GM21515 (cell line): ENCODE measurements around the gene HK1.

Experiments
- ATAC-seq: cut with Tn5 transposase; IDR thresholded peaks from one replicate; pipeline ENCODE4 v1.9.1; 2021; ENCODE audit not compliant: unreplicated experiment

The HK1 gene

DNA sequence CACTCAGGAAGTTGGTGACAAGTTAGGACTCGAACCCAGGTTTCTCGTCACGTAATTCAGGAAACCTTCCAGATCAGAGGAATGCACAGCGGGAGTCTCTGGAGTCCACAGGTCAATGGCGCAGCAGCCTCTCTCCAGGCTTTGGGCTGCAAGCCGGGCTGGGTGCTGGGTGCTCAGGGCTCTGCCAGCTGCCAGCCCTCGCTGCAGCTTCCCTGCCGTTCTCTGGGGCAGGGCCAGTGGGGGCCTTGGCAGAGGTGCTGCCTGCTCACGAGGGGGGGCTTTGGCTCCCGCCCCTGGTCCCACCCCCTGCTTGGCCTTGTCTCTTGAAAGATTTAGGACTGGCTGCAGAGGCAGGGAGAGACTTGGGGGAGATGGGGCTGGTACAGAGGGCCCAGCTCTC is 138.4 kb downstream of the HK1 start, which contains the start of gene TACR2:
TSS of gene TACR2 (minus strand) at position 224 of the 400 bp plus-strand sequence. CDS start 595 bp downstream, outside the sequence.
- ATAC-seq = no peak

GRCh38 chr10:69417542-69417941 is 139.2 kb downstream of the HK1 start:
- ATAC-seq = no peak

DNA sequence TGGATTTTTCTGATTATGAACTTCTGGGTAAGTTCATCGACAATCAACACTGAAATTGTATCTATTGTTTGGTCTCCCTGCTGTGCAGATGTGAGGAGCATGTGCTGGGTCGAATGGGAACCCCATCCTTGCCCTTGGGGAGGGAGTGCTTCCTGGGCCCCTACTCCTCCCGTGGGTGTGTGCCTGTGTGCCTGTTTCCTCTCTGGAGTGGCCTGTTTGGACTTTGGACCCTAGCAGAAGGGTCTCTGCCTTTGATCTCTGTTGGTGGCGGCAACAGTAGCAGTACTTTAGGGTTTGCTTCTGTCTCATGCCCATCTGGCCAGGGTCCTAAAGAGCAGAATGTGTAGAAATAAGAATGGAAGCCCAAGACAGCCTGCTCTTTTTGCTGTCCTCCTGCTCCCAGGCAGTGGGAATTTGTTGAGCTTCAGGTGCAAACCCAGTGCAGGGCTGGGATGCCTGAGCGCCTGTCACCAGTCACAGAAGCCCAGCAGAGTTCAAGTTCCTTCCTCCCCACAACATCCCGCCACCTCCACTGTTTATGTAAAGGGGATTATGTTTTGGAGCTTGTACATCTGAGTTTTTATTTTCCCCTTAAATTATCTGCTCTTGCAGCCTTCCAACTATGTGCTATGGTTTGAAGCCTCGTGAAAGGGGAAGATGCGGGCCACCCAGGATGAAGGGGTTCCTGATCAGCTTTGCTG is 139.9 kb downstream of the HK1 start:
- ATAC-seq = no peak

DNA sequence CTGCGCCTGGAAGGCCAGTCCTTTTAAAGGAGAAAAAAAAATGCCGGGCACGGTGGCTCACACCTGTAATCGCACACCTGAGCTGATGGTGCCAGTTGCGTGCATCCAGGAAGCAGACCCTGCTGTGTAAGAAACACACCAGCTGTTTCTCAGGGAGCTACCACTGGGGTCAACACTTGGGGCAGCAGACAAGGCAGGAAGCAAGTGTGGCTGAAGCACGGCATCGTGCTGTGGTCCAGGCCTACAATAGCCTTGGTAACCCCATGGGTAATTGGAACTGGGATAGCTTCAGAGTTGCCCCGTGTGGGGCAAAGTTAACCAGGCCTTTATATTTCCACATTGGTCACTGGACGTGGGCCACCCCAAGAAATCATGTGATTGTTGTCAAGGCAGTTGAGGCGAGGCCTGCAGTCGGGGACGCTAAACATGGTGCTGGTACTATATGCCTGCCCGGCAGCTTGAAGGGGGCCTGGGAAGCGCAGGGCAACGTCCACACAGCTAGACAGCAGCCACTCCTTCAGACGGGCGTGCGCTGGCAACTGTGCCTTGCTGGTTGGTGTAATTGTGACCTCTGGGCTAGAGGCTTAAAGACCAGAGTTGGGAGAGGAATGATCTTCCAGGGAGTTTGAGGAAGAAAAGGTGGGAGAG is 140.9 kb downstream of the HK1 start:
- no peak for ATAC-seq

- no peak for ATAC-seq
These were observed 141.4 kb downstream of the HK1 start for GRCh38 chr10:69419744-69420126.

GRCh38 chr10:69421611-69422308 is 143.5 kb downstream of the HK1 start:
- ATAC-seq = no peak

- ATAC-seq = no peak
These were observed 144.4 kb downstream of the HK1 start for GRCh38 chr10:69422676-69423075.

DNA sequence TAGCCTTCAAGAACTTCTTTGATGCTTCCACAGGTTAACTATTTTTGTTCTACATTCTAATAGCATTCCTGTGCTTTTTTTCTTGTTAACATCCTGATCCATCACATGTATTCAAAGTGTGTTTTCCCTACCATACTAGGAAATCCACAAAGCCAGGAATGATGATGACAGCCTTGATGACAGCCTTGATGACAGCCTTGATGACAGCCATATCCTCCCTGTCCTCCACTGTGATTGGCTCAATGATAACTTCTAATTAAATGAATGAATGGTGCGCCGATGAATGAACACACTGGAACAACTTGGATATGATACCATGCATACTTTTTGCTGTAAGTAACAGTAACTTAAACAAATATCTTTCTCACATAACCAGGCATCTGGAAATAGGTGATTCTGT is 146.7 kb downstream of the HK1 start:
- no peak for ATAC-seq

DNA sequence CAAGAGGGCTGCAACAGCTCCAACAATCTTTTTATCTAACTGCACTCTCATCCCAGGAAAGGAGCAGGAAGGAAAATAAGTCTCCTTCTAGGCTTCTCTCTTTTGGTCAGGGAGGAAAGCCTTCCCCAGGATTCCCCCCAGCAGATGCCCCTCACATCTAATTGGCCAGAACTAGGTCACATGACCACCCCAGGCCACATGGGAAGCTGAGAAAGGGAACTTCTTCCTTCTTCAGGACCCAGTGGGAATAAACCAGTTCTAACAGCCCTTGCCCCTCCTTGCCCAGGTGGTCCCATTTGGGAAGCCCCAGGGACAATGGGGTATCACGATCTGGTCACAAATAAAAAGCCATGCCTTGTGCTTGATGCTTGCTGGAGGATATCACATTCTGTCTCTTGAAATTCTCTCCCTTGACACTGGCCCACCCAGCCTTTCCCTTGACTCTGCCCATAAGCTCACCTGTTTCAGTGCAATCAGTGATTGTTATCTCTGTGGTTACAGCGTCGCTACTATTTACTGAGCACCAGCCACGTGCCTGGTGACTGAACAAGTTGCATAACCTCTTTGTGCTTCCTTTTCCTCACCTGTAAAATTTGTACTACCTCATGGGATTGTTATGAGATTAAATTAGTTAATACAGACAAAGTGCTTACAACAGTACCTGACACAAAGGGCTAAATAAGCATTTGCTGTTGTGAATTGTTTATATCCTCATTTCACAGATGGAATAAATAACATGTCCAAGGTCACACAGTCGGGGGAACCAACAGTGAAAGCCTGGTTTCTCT is 147.4 kb downstream of the HK1 start:
- ATAC-seq = no peak

GRCh38 chr10:69426376-69426727 is 148.1 kb downstream of the HK1 start:
- ATAC-seq = no peak

GRCh38 chr10:69428165-69428564 is 149.9 kb downstream of the HK1 start:
- no peak for ATAC-seq

DNA sequence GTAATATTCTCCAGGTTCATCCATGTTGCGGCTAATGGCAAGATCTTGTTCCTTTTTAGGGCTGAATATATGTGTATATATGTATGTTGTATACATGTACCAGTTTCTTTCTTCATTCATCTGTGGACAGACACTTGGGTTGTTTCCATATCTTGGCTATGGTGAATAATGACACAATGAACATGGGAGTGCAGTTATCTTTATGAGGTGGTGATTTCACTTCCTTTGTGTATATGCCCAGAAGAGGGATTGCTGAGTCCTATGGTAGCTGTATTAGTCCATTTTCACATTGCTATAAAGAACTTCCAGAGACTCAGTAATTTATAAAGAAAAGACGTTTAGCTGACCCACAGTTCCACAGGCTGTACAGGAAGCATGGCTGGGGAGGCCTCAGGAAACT is 155.9 kb downstream of the HK1 start:
- ATAC-seq = no peak

- no peak for ATAC-seq
These were observed 156.6 kb downstream of the HK1 start for GRCh38 chr10:69434926-69435325.

DNA sequence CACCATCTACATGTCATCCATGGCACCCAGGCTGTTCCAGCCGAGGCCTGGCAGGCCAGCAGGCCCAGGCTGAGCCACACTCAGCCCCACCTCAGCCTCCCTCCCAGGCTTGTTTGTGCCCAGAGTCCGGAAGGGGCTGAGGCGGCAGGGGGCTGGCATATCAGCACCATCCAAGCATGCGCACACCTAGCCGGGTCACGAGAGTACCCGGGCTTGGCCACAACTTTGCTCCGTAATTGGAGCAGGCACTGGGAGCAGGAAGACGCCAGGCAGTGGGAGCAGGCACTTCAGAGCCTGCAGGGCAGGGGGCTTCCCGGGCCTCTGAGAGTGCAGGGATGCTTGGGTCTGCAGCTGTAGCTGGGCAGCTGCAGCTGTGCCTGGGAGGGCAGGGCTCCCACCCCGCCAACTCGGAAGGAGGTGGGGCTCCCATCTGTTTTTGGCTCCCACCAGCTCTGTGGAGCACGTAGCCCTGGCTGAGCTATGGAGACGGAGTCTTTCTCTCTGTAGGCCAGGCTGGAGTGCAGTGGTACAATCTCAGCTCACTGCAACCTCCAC is 157.7 kb downstream of the HK1 start:
- no peak for ATAC-seq

GRCh38 chr10:69437321-69438259 is 159.3 kb downstream of the HK1 start:
- no peak for ATAC-seq

- ATAC-seq = no peak
These were observed 160.4 kb downstream of the HK1 start for GRCh38 chr10:69438536-69439349.

- no peak for ATAC-seq
These were observed 161.0 kb downstream of the HK1 start for GRCh38 chr10:69439350-69439739.

DNA sequence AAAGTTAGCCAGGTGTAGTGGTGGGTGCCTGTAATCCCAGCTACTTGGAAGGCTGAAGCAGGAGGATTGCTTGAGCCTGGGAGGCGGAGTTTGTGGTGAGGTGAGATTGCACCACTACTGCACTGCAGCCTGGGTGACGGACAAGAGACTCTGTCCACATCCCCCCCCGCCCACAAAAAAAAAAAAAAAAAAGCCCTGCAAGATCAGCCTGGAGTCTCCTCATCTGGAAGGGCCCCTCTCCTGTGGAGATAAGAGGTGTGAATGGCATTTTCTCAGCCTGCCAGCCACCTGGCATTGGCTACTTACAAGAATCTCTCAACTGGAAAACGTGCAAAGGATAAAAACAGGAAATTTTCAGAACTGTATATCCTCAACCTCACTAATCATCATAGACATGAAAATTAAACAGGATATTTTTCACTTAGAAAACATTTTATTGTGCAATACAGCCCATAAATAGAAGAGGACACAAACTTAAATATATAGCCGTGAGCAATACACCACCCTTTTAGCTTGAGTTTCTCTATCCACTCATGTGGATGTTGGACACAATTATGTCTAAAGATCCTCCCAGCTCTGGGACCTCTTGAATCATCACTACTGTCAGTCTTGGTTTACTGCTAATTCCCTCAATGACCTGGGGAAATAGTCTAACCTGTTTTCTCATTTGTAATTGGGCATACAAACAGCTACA is 161.7 kb downstream of the HK1 start:
- no peak for ATAC-seq

DNA sequence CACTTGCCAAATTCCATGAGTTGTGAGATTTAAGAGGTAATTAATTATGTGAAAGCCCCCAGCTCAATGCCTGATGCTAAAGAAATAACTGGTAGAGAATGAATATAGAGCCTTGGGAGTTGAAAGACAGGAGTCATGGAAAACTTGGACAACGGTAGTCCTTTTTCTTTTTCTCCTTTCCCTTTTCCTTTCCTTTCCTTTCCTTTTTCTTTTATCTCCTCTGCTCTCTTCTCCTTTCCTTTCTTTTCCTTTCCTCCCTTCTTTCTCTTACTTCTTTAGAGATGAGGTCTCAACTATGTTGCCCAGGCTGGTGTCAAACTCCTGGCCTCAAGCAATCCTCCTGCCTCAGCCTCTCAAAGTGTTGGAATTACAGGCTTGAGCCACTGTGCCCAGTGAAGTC is 165.1 kb downstream of the HK1 start:
- no peak for ATAC-seq
